SJSA1 (cell line): ENCODE data around the gene SUSD4. TPM values are rescaled to one million over a fixed set of nuclear protein-coding genes. Genes with fewer than 3 reads are reported as not detected.
"Not testable (repeated sequence)": the region's sequence is repeated elsewhere in the genome, so short reads cannot be mapped to it uniquely, and the experiment has no call there.

Experiments
- DNase-seq, 2 experiments: peaks; one replicate each; pipeline ENCODE4 v3.0.0-alpha.2; 2015 to 2020; ENCODE audit warnings: low spot score in 2 of 2, low read depth in 1 of 2
- H3K27ac ChIP-seq: fragments of 250-450 bp; sonication (Bioruptor Pico); 2 replicates; pipeline ENCODE4 v1.5.1; 2020; ENCODE audit warnings: mild to moderate bottlenecking, moderate library complexity
- H3K27me3 ChIP-seq: fragments of 250-450 bp; sonication (Bioruptor Pico); replicated peaks from 2 replicates; pipeline ENCODE4 v1.5.1; 2020; ENCODE audit warnings: mild to moderate bottlenecking, moderate library complexity
- H3K36me3 ChIP-seq: fragments of 250-450 bp; sonication (Bioruptor Pico); 2 replicates; pipeline ENCODE4 v1.5.1; 2020; ENCODE audit warnings: mild to moderate bottlenecking
- H3K4me1 ChIP-seq: fragments of 250-450 bp; sonication (Bioruptor Pico); replicated peaks from 2 replicates; pipeline ENCODE4 v1.6.1; 2021; ENCODE audit warnings: mild to moderate bottlenecking
- H3K4me3 ChIP-seq: fragments of 250-450 bp; sonication (Bioruptor Pico); 2 replicates; pipeline ENCODE4 v1.5.1; 2020; ENCODE audit warnings: mild to moderate bottlenecking
- H3K9me3 ChIP-seq: fragments of 250-450 bp; sonication (Bioruptor Pico); replicated peaks from 2 replicates; pipeline ENCODE4 v1.5.1; 2020; ENCODE audit warnings: mild to moderate bottlenecking
- total RNA-seq: library from RNA; depleted of rRNA; stranded (reverse); fragments of >200 nt; shearing (Covaris generic); gene quantifications from 2 replicates; pipeline ENCODE4 v1.2.3, GENCODE V29; 2014

Gene SUSD4
- total RNA-seq, 1 experiment from 2014 or later, result 0.74 TPM

DNA sequence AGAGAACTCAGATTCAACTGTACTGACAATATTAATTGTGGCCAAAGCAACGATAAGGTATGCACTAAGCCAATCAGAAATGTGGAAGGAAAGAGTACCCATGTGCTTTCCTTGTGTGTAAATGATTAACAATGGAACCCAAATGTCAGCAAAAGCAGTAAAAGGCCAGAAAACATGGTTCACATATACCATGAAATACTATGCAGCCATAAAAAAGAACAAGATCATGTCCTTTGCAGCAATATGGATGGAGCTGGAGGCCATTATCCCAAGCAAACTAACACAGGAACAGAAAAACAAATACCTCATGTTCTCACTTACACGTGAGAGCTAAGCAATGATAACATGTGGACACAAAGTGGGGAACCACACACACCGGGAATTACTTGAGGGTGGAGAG is 78.5 kb downstream of the SUSD4 start:
- Histone ChIP-seq H3K27me3 (0 out of 2 replicates have a peak, but pooled peaks cover 3% of the 10 kb centered on the region), H3K4me3 (no peak overlapping the region), H3K36me3 (no peaks in the 10 kb centered on the region), H3K4me1 (no peaks in the 10 kb centered on the region), H3K9me3 (no peaks in the 10 kb centered on the region), H3K27ac (no peak overlapping the region)
- no peak for DNase-seq

DNA sequence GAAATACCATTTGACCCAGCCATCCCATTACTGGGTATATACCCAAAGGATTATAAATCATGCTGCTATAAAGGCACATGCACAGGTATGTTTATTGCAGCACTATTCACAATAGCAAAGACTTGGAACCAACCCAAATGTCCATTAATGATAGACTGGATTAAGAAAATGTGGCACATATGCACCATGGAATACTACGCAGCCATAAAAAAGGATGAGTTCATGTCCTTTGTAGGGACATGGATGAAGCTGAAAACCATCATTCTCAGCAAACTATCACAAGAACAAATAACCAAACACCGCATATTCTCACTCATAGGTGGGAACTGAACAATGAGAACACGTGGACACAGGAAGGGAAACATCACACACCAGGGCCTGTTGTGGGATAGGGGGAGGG is 80.3 kb downstream of the SUSD4 start:
- H3K4me1 ChIP-seq, H3K4me3 ChIP-seq, H3K27me3 ChIP-seq, DNase-seq, H3K27ac ChIP-seq, H3K36me3 ChIP-seq, H3K9me3 ChIP-seq: not testable (repeated sequence)

DNA sequence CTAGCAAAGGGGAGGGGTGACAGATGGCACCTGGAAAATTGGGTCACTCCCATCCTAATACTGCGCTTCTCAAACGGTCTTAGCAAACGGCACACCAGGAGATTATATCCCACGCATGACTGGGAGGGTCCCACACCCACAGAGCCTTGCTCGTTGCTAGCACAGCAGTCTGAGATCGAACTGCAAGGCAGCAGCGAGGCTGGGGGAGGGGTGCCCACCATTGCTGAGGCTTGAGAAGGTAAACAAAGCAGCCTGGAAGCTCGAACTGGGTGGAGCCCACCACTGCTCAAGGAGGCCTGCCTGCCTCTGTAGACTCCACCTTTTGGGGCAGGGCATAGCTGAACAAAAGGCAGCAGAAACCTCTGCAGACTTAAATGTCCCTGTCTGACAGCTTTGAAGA is 85.7 kb downstream of the SUSD4 start:
- H3K4me3 ChIP-seq, H3K4me1 ChIP-seq, H3K36me3 ChIP-seq, DNase-seq, H3K27ac ChIP-seq, H3K9me3 ChIP-seq, H3K27me3 ChIP-seq: not testable (repeated sequence)

GRCh38 chr1:223276029-223276428 is 87.9 kb downstream of the SUSD4 start:
- DNase-seq, result no peak
- H3K9me3 ChIP-seq, result no peaks in the 10 kb centered on the region

DNA sequence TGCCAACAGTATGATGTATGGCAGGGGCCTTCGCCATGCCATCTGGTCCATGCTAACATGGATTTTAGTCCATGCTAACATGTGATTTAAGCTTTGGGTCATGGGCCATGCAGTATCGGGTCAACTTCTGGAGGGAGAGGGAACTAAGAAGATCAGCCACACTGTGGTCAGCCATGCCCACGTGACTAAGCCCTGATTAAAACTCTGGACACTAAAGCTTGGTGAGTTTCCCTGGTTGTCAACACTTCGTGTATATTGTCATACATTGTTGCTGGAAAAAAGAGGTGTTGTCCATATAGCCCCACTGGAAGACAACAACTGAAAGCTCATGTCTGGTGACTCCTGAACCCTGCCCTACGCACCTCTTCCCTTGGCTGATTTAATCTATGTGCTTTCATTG is 90.5 kb downstream of the SUSD4 start:
- no peak for DNase-seq
- Histone ChIP-seq H3K36me3 (no peaks in the 10 kb centered on the region), H3K27ac (no peak overlapping the region), H3K4me3 (no peak overlapping the region), H3K27me3 (no peaks in the 10 kb centered on the region), H3K4me1 (no peaks in the 10 kb centered on the region), H3K9me3 (no peaks in the 10 kb centered on the region)

More at GRCh38 chr1:223276029-223276428, 87.9 kb downstream of the SUSD4 start:
- H3K36me3 ChIP-seq, result no peaks in the 10 kb centered on the region
- no peak overlapping the region for H3K27ac ChIP-seq
- H3K4me3 ChIP-seq, result no peak overlapping the region
- H3K4me1 ChIP-seq, result no peaks in the 10 kb centered on the region
- no peaks in the 10 kb centered on the region for H3K27me3 ChIP-seq

DNA sequence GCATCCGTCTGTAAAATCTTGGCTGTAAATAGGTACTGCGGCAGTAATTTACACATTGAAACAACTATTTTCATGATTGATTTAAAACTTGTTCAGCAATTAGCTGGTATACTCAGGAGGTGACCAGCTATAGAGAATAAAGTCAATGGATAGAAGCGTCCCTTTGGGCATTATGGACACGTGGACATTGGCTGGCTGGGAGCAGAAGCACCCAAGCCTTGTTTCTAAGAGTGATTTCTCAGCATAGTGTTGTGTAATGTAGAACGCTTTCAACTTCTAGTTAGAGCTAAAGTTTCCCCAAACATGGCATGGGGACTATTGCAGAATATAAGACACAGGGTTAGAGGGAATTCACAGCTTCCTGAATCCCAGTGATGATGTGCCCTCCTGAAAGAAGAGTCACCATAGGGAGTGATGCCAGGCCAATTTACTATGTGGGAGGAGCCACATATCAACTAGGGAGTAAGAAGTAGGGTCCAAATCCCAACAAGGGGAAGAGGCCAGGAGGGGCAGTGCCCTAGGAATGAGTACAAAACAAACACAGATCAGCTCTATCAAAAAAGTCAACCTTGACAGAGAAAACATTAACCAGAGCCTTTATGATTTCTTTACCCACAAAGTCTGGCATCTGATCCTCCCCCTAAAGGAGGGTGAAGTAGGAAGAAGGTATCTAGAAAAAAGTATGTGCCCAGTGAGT is 92.7 kb downstream of the SUSD4 start:
- Histone ChIP-seq H3K9me3 (no peaks in the 10 kb centered on the region), H3K27me3 (no peaks in the 10 kb centered on the region), H3K36me3 (no peaks in the 10 kb centered on the region), H3K4me3 (no peak overlapping the region), H3K27ac (no peak overlapping the region), H3K4me1 (no peaks in the 10 kb centered on the region)
- no peak for DNase-seq

DNA sequence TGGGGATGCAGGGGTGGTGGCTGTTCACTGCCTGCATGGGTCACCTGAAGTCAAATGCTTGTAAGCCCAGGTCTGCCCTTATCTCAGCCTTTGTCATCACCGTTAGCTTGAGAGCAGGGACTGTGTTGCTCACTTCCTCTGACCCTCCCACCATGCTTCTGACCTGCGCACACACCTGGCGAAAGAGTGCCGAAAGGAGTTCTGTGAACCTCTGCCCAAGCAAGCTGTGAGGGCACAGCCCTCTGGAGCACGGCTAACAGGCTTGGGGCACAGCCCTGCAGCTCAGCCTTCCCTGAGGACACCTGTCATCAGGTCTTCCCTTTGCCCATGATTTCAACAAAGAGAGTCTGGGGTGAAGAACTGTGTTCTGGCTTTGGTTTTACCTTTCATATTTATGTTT is 93.8 kb downstream of the SUSD4 start:
- Histone ChIP-seq H3K27me3 (no peaks in the 10 kb centered on the region), H3K36me3 (no peaks in the 10 kb centered on the region), H3K4me1 (no peaks in the 10 kb centered on the region), H3K9me3 (no peaks in the 10 kb centered on the region), H3K4me3 (no peak overlapping the region), H3K27ac (no peak overlapping the region)
- DNase-seq, result no peak

DNA sequence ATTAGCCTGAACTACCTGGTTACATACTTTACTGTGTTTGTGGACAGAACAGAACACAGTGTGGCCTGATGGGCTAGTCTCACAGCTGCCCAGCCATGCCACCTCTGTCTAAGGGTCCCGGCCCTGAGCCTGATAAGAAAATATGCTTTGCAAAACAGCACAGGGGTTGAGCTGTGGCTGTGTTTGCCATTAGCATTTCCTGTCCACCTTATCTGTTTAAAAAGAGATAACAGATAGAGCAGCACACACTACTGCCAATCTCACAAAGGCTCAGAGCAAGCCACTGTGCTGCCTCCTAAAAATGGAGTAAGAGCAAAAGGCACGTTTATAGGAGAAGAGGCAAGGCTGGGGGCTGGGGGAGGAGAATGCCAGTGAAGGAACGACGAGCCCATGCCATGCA is 95.0 kb downstream of the SUSD4 start:
- Histone ChIP-seq H3K4me1 (no peaks in the 10 kb centered on the region), H3K36me3 (no peaks in the 10 kb centered on the region), H3K27me3 (no peaks in the 10 kb centered on the region), H3K9me3 (no peaks in the 10 kb centered on the region), H3K27ac (no peak overlapping the region), H3K4me3 (no peak overlapping the region)
- DNase-seq, result no peak

DNA sequence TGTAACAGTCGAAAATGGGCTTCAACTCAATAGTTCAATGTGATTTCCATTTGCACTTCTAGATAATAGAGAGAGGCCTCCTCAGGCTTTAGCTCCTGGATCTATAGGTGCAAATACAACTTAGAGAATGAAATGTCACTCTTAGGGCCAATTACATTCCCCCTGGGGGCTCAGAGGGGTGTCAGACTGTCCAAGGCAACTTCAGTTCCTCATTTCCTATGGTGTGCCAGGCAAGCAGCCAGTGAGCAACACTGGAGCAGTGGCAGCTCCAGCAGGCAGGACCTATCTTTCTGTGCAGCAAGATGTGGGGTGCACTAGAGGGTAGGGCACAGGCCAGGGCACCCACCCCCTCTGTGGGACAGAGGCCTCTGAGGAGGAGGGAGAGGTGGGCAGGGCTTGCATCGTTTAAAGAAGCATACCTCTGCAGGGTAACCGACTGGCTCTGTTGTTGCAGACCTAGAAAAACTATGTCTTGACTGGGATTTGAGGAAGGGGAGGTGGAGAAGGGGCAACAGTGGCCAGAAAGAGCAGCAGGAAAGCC is 97.3 kb downstream of the SUSD4 start:
- no peaks in the 10 kb centered on the region for H3K36me3 ChIP-seq
- H3K4me3 ChIP-seq, result no peak overlapping the region
- H3K27ac ChIP-seq, result no peak overlapping the region
- no peaks in the 10 kb centered on the region for H3K27me3 ChIP-seq
- no peaks in the 10 kb centered on the region for H3K4me1 ChIP-seq
- H3K9me3 ChIP-seq, result no peaks in the 10 kb centered on the region
- DNase-seq, result no peak

- no peaks in the 10 kb centered on the region for H3K27me3 ChIP-seq
- no peaks in the 10 kb centered on the region for H3K9me3 ChIP-seq
- H3K36me3 ChIP-seq, result no peaks in the 10 kb centered on the region
- H3K27ac ChIP-seq, result no peak overlapping the region
- no peaks in the 10 kb centered on the region for H3K4me1 ChIP-seq
- H3K4me3 ChIP-seq, result no peak overlapping the region
- no peak for DNase-seq
Observed at GRCh38 chr1:223264983-223265908, 98.7 kb downstream of the SUSD4 start.

GRCh38 chr1:223264529-223264928 is 99.4 kb downstream of the SUSD4 start:
- no peak for DNase-seq
- Histone ChIP-seq H3K4me1 (peaks cover 1% of the 10 kb centered on the region), H3K36me3 (no peaks in the 10 kb centered on the region), H3K4me3 (no peak overlapping the region), H3K27me3 (no peaks in the 10 kb centered on the region), H3K27ac (no peak overlapping the region), H3K9me3 (no peaks in the 10 kb centered on the region)

GRCh38 chr1:223261914-223262313 is 102.1 kb downstream of the SUSD4 start:
- H3K27me3 ChIP-seq, result no peaks in the 10 kb centered on the region

GRCh38 chr1:223260712-223261111 is 103.3 kb downstream of the SUSD4 start:
- Histone ChIP-seq H3K9me3 (no peaks in the 10 kb centered on the region), H3K36me3 (no peaks in the 10 kb centered on the region), H3K4me3 (no peak overlapping the region)

More at GRCh38 chr1:223261914-223262313, 102.1 kb downstream of the SUSD4 start:
- DNase-seq, result no peak
- Histone ChIP-seq H3K36me3 (no peaks in the 10 kb centered on the region), H3K9me3 (no peaks in the 10 kb centered on the region), H3K4me3 (no peak overlapping the region), H3K4me1 (peaks cover 15% of the 10 kb centered on the region), H3K27ac (no peak overlapping the region)

DNA sequence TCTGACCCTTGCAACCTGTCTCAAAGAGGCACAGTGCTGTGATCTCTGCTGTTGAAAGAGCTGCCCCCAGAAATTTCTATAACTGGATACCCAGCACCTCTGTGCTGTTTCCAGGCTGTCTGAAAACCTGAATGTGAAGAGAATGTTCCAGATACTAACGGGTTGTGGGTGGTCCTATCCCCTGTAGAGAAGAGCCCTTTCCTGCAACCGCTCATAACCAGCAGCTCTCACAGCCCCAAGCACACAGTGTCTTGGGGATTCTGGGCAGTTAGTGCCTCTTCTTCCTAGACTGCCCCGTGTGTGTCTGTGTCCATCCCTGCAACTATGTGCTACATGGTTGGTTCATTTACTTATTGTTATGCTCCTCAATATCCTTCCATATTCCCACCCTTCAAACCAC is 104.5 kb downstream of the SUSD4 start:
- no peaks in the 10 kb centered on the region for H3K9me3 ChIP-seq
- peaks cover 15% of the 10 kb centered on the region for H3K4me1 ChIP-seq
- no peak overlapping the region for H3K4me3 ChIP-seq
- DNase-seq, result no peak
- no peaks in the 10 kb centered on the region for H3K27me3 ChIP-seq
- no peaks in the 10 kb centered on the region for H3K36me3 ChIP-seq
- no peak overlapping the region for H3K27ac ChIP-seq

More at GRCh38 chr1:223260712-223261111, 103.3 kb downstream of the SUSD4 start:
- Histone ChIP-seq H3K4me1 (peaks cover 15% of the 10 kb centered on the region), H3K27me3 (no peaks in the 10 kb centered on the region), H3K27ac (no peak overlapping the region)
- no peak for DNase-seq
